ENCODE data around the gene DAPK1. TPM values are rescaled to one million over a fixed set of nuclear protein-coding genes. Genes with fewer than 3 reads are reported as not detected.
A peak's percentile ranks its signal among the peaks of the same experiment; 100 is the strongest.

DAPK1 gene
- total and polyA plus RNA-seq, 4 donors: 33.0 to 301 (median 94.1) TPM

GRCh38 chr9:87475463-87475862 lies 22.2 kb upstream of the DAPK1 start:
- H3K4me1 ChIP-seq (ENCODE audit: control insufficient read depth in 5 of 5, insufficient read depth in 5 of 5, low read length in 5 of 5): peaks cover 0 to 2% (median 0%) of the 10 kb centered on the region in 5 donors
- DNase-seq (no peak), ATAC-seq (ENCODE audit: insufficient read depth, low FRiP score) (no peak)
- WGBS, 2 donors: 63 to 79% methylated on average over 2 of the region's 2 CpGs
- no peaks in the 10 kb centered on the region for H3K27me3 ChIP-seq (ENCODE audit: control insufficient read depth in 3 of 3, insufficient read depth in 3 of 3, low read length in 2 of 3)
- no peaks in the 10 kb centered on the region for H3K9me3 ChIP-seq (ENCODE audit: control insufficient read depth in 4 of 4, insufficient read depth in 3 of 4, low read length in 3 of 4)
- no peak for TF ChIP-seq CTCF (IDR thresholded peaks at IDR 0.05; ENCODE audit: control extremely low read depth, extremely low read depth)
- H3K9ac ChIP-seq (ENCODE audit: insufficient read depth in 1 of 2, low read length in 2 of 2): no peak overlapping the region
- no peak overlapping the region for H3K27ac ChIP-seq (ENCODE audit: low read depth in 1 of 2, low read length in 1 of 2)
- no peak overlapping the region for H3K4me3 ChIP-seq
- H3K36me3 ChIP-seq (ENCODE audit: control insufficient read depth in 4 of 4, insufficient read depth in 4 of 4, low read length in 4 of 4): no peaks in the 10 kb centered on the region

GRCh38 chr9:87478226-87478992 lies 19.3 kb upstream of the DAPK1 start:
- Histone ChIP-seq H3K4me3 (no peak overlapping the region), H3K9ac (ENCODE audit: insufficient read depth in 1 of 2, low read length in 2 of 2) (no peak overlapping the region), H3K27me3 (ENCODE audit: control insufficient read depth in 3 of 3, insufficient read depth in 3 of 3, low read length in 2 of 3) (no peaks in the 10 kb centered on the region), H3K27ac (ENCODE audit: low read depth in 1 of 2, low read length in 1 of 2) (no peak overlapping the region), H3K9me3 (ENCODE audit: control insufficient read depth in 4 of 4, insufficient read depth in 3 of 4, low read length in 3 of 4) (no peaks in the 10 kb centered on the region), H3K4me1 (ENCODE audit: control insufficient read depth in 5 of 5, insufficient read depth in 5 of 5, low read length in 5 of 5) (no peaks in the 10 kb centered on the region), H3K36me3 (ENCODE audit: control insufficient read depth in 4 of 4, insufficient read depth in 4 of 4, low read length in 4 of 4) (no peaks in the 10 kb centered on the region)
- no peak for DNase-seq
- no peak for ATAC-seq (ENCODE audit: insufficient read depth, low FRiP score)
- no peak for TF ChIP-seq CTCF (IDR thresholded peaks at IDR 0.05; ENCODE audit: control extremely low read depth, extremely low read depth)
- WGBS, 2 donors: 89 to 94% methylated on average over 7 of the region's 7 CpGs

GRCh38 chr9:87479801-87480201 lies 17.9 kb upstream of the DAPK1 start:
- no peaks in the 10 kb centered on the region for H3K36me3 ChIP-seq (ENCODE audit: control insufficient read depth in 4 of 4, insufficient read depth in 4 of 4, low read length in 4 of 4)
- H3K4me3 ChIP-seq: no peak overlapping the region
- ATAC-seq (ENCODE audit: insufficient read depth, low FRiP score) (peak; percentile 2), DNase-seq (no peak)
- H3K4me1 ChIP-seq (ENCODE audit: control insufficient read depth in 5 of 5, insufficient read depth in 5 of 5, low read length in 5 of 5): no peaks in the 10 kb centered on the region
- no peak overlapping the region for H3K9ac ChIP-seq (ENCODE audit: insufficient read depth in 1 of 2, low read length in 2 of 2)
- 50 to 74% methylated on average over 4 of the region's 4 CpGs for WGBS, 2 donors
- no peak for TF ChIP-seq CTCF (IDR thresholded peaks at IDR 0.05; ENCODE audit: control extremely low read depth, extremely low read depth)
- H3K27me3 ChIP-seq (ENCODE audit: control insufficient read depth in 3 of 3, insufficient read depth in 3 of 3, low read length in 2 of 3): no peaks in the 10 kb centered on the region
- no peak overlapping the region for H3K27ac ChIP-seq (ENCODE audit: low read depth in 1 of 2, low read length in 1 of 2)
- no peaks in the 10 kb centered on the region for H3K9me3 ChIP-seq (ENCODE audit: control insufficient read depth in 4 of 4, insufficient read depth in 3 of 4, low read length in 3 of 4)

All from lung (tissue), 12 donors.